Vagina (tissue), 2 donors: ENCODE measurements around the gene MRPS7. TPM values are rescaled to one million over a fixed set of nuclear protein-coding genes. Genes with fewer than 3 reads are reported as not detected.

ENCODE experiments used
- DNase-seq, 2 donors: peaks; one replicate each; pipeline ENCODE4 v3.0.0-alpha.2; 2017; ENCODE audit errors: extremely low spot score in 2 of 2
- H3K27ac ChIP-seq: fragments of 200-600 bp; sonication (generic); one replicate; pipeline ENCODE4 v1.5.1; 2019
- H3K27me3 ChIP-seq: fragments of 200-600 bp; sonication (generic); one replicate; pipeline ENCODE4 v1.5.1; 2019
- H3K36me3 ChIP-seq, 2 donors: fragments of 200-600 bp; sonication (generic); one replicate each; pipeline ENCODE4 v1.5.1; 2017 to 2019
- H3K4me1 ChIP-seq: fragments of 200-600 bp; sonication (generic); one replicate; pipeline ENCODE4 v1.5.1; 2019
- H3K4me3 ChIP-seq, 2 donors: fragments of 200-600 bp; sonication (generic); 1 replicate in 1 of 2; 2 replicates in 1 of 2; pipeline ENCODE4 v1.5.1; 2016 to 2019
- H3K9me3 ChIP-seq: fragments of 200-600 bp; sonication (generic); one replicate; pipeline ENCODE4 v1.5.1; 2019
- CTCF ChIP-seq, 3 experiments: fragments of 450-650 bp in 2 of 3; fragments of 200-600 bp in 1 of 3; sonication (generic) in 1 of 3; IDR thresholded peaks; one replicate each; pipeline ENCODE4 v1.5.1; 2017 to 2019; ENCODE audit warnings: antibody characterized with exemption in 3 of 3, mild to moderate bottlenecking in 2 of 3, moderate library complexity in 2 of 3
- POLR2A ChIP-seq, 2 donors: fragments of 450-650 bp; IDR thresholded peaks; one replicate each; pipeline ENCODE4 v1.6.1; 2017; ENCODE audit warnings: antibody characterized with exemption in 2 of 2, mild to moderate bottlenecking in 2 of 2, moderate library complexity in 2 of 2
- POLR2AphosphoS5 ChIP-seq, 2 donors: sonication (generic); formaldehyde crosslinking; IDR thresholded peaks; one replicate each; pipeline ENCODE4 v1.9.0; 2017; ENCODE audit warnings: antibody characterized with exemption in 2 of 2, mild to moderate bottlenecking in 2 of 2, low read depth in 1 of 2; ENCODE audit not compliant: insufficient read depth in 1 of 2
- intact Hi-C: fragments of 100-400 bp; cut with DNase I; formaldehyde crosslinking; loops from one replicate; pipeline ENCODE4 v1.15.1; 2023
- total RNA-seq: library from RNA; depleted of rRNA; stranded (reverse); fragments of >200 nt; gene quantifications from one replicate; pipeline ENCODE4 v1.2.3, GENCODE V29; 2016

Gene MRPS7
- total RNA-seq, 1 donor from 2014 or later: 40.3 TPM

- no peak for DNase-seq
- TF ChIP-seq POLR2AphosphoS5 (IDR thresholded peaks at IDR 0.05; ENCODE audit: insufficient read depth in 1 of 2, low read depth in 1 of 2) (no peak), CTCF (IDR thresholded peaks at IDR 0.05) (no peak), POLR2A (IDR thresholded peaks at IDR 0.05) (no peak)
- H3K27me3 ChIP-seq: no peaks in the 10 kb centered on the region
- intact Hi-C loops: no loop called here
- H3K36me3 ChIP-seq: peaks cover 0 to 62% of the 10 kb centered on the region in 2 donors
- H3K4me3 ChIP-seq: no peak overlapping the region
- H3K27ac ChIP-seq: no peak overlapping the region
- H3K9me3 ChIP-seq: no peaks in the 10 kb centered on the region
- no peaks in the 10 kb centered on the region for H3K4me1 ChIP-seq
These were observed 33.4 kb upstream of the MRPS7 start for GRCh38 chr17:75228305-75228704.

- H3K4me3 ChIP-seq: no peak overlapping the region
- peaks cover 0 to 67% of the 10 kb centered on the region in 2 donors for H3K36me3 ChIP-seq
- no peaks in the 10 kb centered on the region for H3K4me1 ChIP-seq
- no peaks in the 10 kb centered on the region for H3K9me3 ChIP-seq
- intact Hi-C loops: no loop called here
- no peak for DNase-seq
- no peak for TF ChIP-seq CTCF (IDR thresholded peaks at IDR 0.05)
- no peak for TF ChIP-seq POLR2A (IDR thresholded peaks at IDR 0.05)
- no peaks in the 10 kb centered on the region for H3K27me3 ChIP-seq
- H3K27ac ChIP-seq: no peak overlapping the region
These were observed 32.8 kb upstream of the MRPS7 start for GRCh38 chr17:75228847-75229246.

GRCh38 chr17:75231071-75231470, 30.6 kb upstream of the MRPS7 start:
- Histone ChIP-seq H3K27ac (no peak overlapping the region), H3K4me1 (no peaks in the 10 kb centered on the region), H3K4me3 (no peak overlapping the region), H3K36me3 (peaks cover 0 to 73% of the 10 kb centered on the region in 2 donors), H3K27me3 (no peaks in the 10 kb centered on the region), H3K9me3 (no peaks in the 10 kb centered on the region)
- intact Hi-C loops: no loop called here
- TF ChIP-seq POLR2AphosphoS5 (IDR thresholded peaks at IDR 0.05; ENCODE audit: insufficient read depth in 1 of 2, low read depth in 1 of 2) (no peak), POLR2A (IDR thresholded peaks at IDR 0.05) (no peak), CTCF (IDR thresholded peaks at IDR 0.05) (no peak)
- DNase-seq: no peak

- H3K4me3 ChIP-seq: no peak overlapping the region
- intact Hi-C loops: no loop called here
- DNase-seq: no peak
- H3K27ac ChIP-seq: no peak overlapping the region
- H3K36me3 ChIP-seq: peaks cover 0 to 73% of the 10 kb centered on the region in 2 donors
- no peaks in the 10 kb centered on the region for H3K9me3 ChIP-seq
- no peaks in the 10 kb centered on the region for H3K27me3 ChIP-seq
- TF ChIP-seq CTCF (IDR thresholded peaks at IDR 0.05) (no peak), POLR2AphosphoS5 (IDR thresholded peaks at IDR 0.05; ENCODE audit: insufficient read depth in 1 of 2, low read depth in 1 of 2) (no peak), POLR2A (IDR thresholded peaks at IDR 0.05) (no peak)
- no peaks in the 10 kb centered on the region for H3K4me1 ChIP-seq
These were observed 29.8 kb upstream of the MRPS7 start for GRCh38 chr17:75231741-75232464.

GRCh38 chr17:75232786-75233185, 28.9 kb upstream of the MRPS7 start:
- no peak for TF ChIP-seq POLR2AphosphoS5 (IDR thresholded peaks at IDR 0.05; ENCODE audit: insufficient read depth in 1 of 2, low read depth in 1 of 2)
- Histone ChIP-seq H3K4me3 (no peak overlapping the region), H3K36me3 (peaks cover 0 to 78% of the 10 kb centered on the region in 2 donors), H3K4me1 (no peaks in the 10 kb centered on the region), H3K27ac (no peak overlapping the region), H3K9me3 (no peaks in the 10 kb centered on the region), H3K27me3 (no peaks in the 10 kb centered on the region)
- intact Hi-C loops: no loop called here
- DNase-seq: no peak
